ENCODE measurements around the gene PALM.

- TF ChIP-seq CTCF (IDR thresholded peaks at IDR 0.05) (no peak), POLR2A (IDR thresholded peaks at IDR 0.05) (no peak)
These were observed 10.3 kb downstream of the PALM start for GRCh38 chr19:718991-719512.
